GM21526 (cell line): ENCODE results near the gene ZNF521.

Experiments
- ATAC-seq: cut with Tn5 transposase; IDR thresholded peaks from one replicate; pipeline ENCODE4 v1.9.1; 2021; ENCODE audit warnings: moderate library complexity; ENCODE audit not compliant: unreplicated experiment, low FRiP score

The ZNF521 gene

GRCh38 chr18:25089470-25089869 lies 262.5 kb downstream of the ZNF521 start:
- ATAC-seq, result no peak

GRCh38 chr18:25086876-25087275 lies 265.1 kb downstream of the ZNF521 start:
- no peak for ATAC-seq

DNA sequence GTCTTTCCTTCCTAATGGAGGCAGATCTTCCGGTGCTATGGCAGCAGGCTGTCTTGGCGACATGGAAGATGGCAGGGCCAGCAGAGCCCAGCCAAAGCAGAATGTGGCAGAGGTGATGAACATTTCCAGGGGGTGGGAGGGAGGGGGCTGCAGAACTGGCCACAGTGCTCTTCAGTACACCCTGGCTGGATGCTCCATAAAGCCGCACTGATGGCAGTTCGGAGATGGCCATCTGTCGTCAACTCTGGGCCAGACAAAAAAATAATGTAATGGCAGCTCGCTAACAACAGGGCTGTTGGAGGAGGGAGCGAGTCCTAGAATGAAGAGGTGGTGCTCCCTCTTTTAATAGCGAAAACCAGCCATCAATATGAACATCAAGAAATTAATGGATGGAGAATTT lies 271.0 kb downstream of the ZNF521 start:
- ATAC-seq, result no peak

DNA sequence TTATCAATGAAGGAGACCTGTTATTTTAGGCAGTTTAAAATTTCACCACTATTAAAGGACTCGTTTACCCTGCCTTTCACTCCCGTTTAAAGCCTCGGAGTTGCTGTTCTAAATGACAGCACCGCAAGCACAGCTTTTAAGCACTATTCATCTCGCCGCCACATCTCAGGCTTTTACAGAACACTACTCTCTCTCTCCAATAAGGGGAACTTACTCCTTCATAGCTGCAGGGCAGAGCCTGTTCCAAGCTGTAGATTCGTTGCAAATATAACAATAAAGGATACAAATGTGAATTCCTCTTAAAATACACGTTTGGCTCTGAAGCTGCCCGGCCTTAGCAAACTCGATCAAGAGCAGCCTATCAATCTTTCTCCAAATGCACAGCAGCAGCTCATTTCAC lies 271.8 kb downstream of the ZNF521 start:
- ATAC-seq, result no peak

GRCh38 chr18:25077944-25078723 lies 273.8 kb downstream of the ZNF521 start:
- ATAC-seq, result no peak

DNA sequence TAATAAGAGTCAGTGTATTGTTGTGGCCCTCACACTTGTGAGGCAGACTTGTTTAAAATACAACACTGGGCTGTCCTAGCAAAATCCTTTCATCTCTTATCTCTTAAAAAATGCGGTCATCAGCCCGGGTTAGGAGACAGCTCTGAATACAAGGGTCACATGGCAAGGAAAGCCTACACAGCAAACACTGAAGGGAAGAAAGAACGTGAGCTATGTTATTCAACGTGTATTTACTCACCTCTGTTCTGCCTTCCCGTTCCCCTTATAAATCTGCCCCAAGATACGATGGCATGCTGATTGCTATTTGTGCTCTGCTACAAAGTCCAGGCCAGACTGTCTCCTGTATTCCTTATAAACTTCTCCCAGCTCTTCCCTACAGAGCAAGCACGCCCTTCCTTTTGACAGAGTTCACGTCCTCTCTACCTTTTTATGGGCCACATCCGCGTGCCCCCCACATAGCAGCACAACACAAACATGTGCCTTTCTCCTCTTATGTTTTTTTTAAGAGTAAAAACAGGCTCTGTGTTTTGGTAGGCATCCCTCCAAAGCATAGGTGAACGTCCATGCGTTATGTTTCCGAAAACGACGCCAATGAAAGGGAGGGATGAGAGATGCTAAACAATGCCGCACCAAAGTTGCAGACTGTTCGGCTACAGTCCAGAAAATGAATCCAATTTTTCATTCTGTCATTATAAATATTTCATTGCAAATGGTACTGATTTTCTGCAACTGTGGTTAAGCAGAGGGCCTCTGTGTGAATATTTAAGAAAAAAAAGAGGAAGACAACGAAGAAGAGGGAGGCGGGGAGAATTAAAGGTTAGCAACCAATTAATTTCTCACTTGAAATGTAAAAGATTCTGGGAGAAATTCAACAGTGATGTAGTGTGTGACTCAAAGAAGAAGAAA lies 274.7 kb downstream of the ZNF521 start:
- no peak for ATAC-seq

- ATAC-seq, result no peak
Observed at GRCh38 chr18:25075783-25076182, 276.2 kb downstream of the ZNF521 start.

DNA sequence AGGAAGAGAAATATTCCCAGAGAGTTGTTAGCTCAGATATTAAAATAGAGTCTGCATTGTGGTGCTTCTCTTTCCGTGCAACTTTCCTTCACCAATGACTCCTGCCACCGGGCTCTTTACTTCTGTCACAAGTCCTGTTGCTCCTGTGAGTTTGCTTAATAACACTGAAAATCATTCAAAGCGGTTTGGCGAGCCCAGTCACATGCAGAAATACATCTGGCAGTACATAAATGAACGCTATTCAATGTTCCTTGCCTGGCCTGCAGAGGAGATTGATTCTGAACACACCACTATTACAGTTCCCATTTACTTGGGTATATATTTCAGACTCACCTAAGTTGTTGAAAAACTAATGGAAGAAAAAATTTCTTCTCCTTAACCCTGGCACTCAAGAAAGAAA lies 276.6 kb downstream of the ZNF521 start:
- ATAC-seq, result no peak

- no peak for ATAC-seq
Observed at GRCh38 chr18:25074925-25075324, 277.0 kb downstream of the ZNF521 start.

GRCh38 chr18:25072205-25072604 lies 279.8 kb downstream of the ZNF521 start:
- no peak for ATAC-seq

GRCh38 chr18:25067275-25068025 lies 284.5 kb downstream of the ZNF521 start:
- ATAC-seq, result no peak

DNA sequence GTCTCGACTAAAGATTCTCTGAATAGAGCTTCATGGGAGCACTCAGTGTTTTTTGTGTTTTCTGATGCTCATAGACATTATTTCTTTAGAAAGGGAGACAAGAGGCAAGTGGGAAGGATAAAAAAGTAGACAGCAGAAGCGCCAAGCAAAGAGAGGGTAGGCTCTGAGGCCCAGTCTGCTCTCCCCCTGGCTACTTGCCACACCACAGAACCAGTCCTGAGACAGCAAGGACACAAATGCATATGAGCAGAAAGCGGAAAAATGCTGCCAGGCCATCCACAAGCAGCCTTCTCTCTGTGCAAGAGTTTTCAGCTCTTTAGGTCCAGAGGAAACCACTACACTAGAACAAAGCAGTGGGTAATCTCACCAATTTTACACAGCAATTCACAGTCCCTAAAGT lies 285.4 kb downstream of the ZNF521 start:
- no peak for ATAC-seq

- no peak for ATAC-seq
Observed at GRCh38 chr18:25062720-25063119, 289.2 kb downstream of the ZNF521 start.

GRCh38 chr18:25061395-25061794 lies 290.6 kb downstream of the ZNF521 start:
- ATAC-seq, result no peak

DNA sequence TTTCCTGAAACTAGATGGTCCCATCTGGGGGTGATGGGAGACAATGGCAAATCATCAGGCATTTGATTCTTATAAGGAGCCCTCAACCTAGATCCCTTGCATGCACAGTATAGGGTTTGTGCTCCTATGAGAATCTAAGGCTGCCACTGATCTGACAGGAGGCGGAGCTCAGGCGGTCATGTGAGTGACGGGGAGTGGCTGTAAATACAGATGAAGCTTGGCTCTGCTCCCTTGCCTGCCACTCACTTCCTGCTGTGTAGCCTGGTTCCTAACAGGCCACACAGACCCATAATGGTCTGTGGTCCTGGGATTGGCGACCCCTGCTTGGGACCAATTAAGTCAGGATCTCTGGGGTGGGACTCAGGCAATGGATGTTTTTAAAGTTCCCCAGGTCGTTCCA lies 293.4 kb downstream of the ZNF521 start:
- no peak for ATAC-seq

GRCh38 chr18:25057491-25058050 lies 294.4 kb downstream of the ZNF521 start:
- no peak for ATAC-seq

- no peak for ATAC-seq
Observed at GRCh38 chr18:25056429-25056828, 295.5 kb downstream of the ZNF521 start.

DNA sequence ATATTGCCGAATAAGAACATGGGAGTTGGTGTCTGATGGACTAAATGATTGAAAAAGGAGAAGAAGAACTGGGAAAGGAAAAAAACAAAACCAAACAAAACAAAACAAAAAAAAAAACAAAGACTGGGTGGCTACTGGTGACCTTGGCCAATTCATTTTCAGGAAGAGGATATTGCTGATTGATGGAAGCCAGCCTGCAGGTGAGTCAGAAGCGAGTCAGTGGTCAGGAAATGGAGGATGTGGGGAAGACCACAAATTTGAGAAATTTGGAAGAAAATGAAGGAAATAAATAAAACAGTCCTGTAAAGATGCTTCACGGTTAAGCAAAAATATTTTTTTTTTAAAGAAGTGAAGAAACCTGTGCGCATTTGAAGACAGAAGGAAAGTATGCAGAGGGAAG lies 296.9 kb downstream of the ZNF521 start:
- no peak for ATAC-seq

DNA sequence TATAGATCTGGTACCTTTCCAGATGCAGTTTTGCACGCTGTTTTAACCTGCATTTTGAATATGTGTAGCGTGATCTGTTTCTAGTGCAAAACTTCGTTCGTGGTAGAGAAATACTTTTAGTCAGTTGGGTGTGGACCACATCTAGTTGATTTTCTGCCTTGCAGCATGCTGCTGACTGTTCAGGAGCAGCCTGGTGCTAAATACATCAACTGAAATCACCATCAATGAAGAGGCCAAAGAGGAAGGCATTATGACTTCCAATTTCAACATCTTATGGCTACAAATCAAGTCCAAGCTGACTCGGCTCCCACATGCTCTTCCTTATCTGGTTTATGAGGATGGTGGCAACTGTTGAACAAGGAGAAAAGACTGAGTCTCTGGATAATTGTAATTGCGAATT lies 298.5 kb downstream of the ZNF521 start:
- no peak for ATAC-seq

DNA sequence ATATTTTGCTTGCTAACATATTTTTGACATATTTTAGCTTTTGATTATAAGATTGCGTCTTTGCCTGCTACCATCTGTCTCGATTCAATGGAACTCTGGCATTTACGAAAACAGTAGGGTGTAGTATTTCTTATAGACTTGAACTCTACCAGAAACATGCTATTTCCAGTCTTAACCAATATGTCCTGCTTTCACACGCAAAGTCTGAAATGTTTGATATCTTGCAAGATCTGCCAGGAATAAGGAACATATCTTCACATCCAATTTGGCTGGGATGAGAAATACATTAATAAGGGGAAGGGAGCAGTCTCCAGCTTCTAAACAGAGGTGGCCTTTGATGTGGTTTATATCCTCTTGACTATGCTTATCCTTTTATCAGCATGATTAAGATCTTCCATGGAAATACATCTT lies 299.4 kb downstream of the ZNF521 start:
- ATAC-seq, result no peak

DNA sequence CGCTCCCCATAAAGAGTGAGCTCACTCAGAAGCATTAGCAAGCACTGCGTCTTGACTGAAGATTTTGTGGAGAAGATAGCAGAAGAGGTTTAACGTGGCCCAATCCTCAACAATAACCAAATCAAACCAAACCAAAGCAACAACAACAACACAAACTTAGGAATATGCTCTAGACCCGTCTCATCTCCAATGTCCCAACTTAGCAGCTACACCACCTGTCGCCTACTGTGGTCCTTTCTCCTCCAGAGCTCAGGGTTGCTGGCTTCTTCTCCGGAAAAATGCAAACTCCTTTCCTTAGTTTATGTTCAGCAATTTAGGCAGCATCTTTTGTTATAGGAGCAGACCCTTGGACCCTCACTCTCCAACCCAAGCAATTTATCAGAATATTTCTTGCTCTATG lies 301.4 kb downstream of the ZNF521 start:
- ATAC-seq, result no peak
